Upper lobe of right lung (tissue), 1 donor: ENCODE results near the gene TEDC2. TPM values are rescaled to one million over a fixed set of nuclear protein-coding genes. Genes with fewer than 3 reads are reported as not detected.

Experiments used
- ATAC-seq: fragments of 200-7000 bp; cut with Tn5 transposase; one replicate; pipeline ENCODE4 v1.9.1; 2020; ENCODE audit warnings: mild to moderate bottlenecking, moderate library complexity
- DNase-seq: peaks from one replicate; pipeline ENCODE4 v3.0.0-alpha.2; 2020
- H3K27ac ChIP-seq: fragments of 200-600 bp; one replicate; pipeline ENCODE4 v1.8.0; 2022
- H3K27me3 ChIP-seq: fragments of 200-600 bp; one replicate; pipeline ENCODE4 v1.8.0; 2022; ENCODE audit warnings: mild to moderate bottlenecking
- H3K36me3 ChIP-seq: fragments of 200-600 bp; one replicate; pipeline ENCODE4 v1.8.0; 2022
- H3K4me1 ChIP-seq: fragments of 200-600 bp; one replicate; pipeline ENCODE4 v1.8.0; 2022
- H3K4me3 ChIP-seq: fragments of 200-600 bp; one replicate; pipeline ENCODE4 v1.8.0; 2022; ENCODE audit warnings: mild to moderate bottlenecking
- H3K9me3 ChIP-seq: fragments of 200-600 bp; one replicate; pipeline ENCODE4 v1.8.0; 2022
- CTCF ChIP-seq: fragments of 200-600 bp; IDR thresholded peaks from one replicate; pipeline ENCODE4 v1.8.0; 2022; ENCODE audit warnings: antibody characterized with exemption
- intact Hi-C: fragments of 100-400 bp; cut with DNase I; formaldehyde crosslinking; loops from one replicate; pipeline ENCODE4 v1.11.0; 2022
- total RNA-seq: library from RNA; stranded (reverse); fragmentation: NEBNext Ultra II Directional; extraction: Animal tissue kit (Norgen Biotek cat#: 25700); gene quantifications from one replicate; pipeline ENCODE4 v1.2.1, GENCODE V29; 2021
- donor health status: DM: no; HTN: yes; CAD: no; lungs with severe emphysema.

TEDC2 gene
- total RNA-seq, 1 donor from 2014 or later = not detected

- H3K27me3 ChIP-seq = no peaks in the 10 kb centered on the region
- H3K9me3 ChIP-seq = no peaks in the 10 kb centered on the region
- TF ChIP-seq CTCF = no peak
- no peak overlapping the region for H3K4me3 ChIP-seq
- peaks cover 15% of the 10 kb centered on the region for H3K36me3 ChIP-seq
- intact Hi-C loops = loop anchor here (10.0 kb wide), 1 partner anchor 160 kb away; no protein-coding TSS in a partner anchor
- H3K4me1 ChIP-seq = peaks cover 27% of the 10 kb centered on the region
- no peak overlapping the region for H3K27ac ChIP-seq
- DNase-seq (no peak), ATAC-seq (no peak)
Measured at GRCh38 chr16:2495041-2495440, 35.1 kb downstream of the TEDC2 start.

- intact Hi-C loops = loop anchor here (10.0 kb wide), 1 partner anchor 162 kb away; no protein-coding TSS in a partner anchor
- DNase-seq (peak; percentile 69), ATAC-seq (no peak)
- Histone ChIP-seq H3K4me1 (peaks cover 34% of the 10 kb centered on the region), H3K36me3 (peaks cover 12% of the 10 kb centered on the region), H3K27ac (no peak overlapping the region), H3K27me3 (no peaks in the 10 kb centered on the region), H3K4me3 (no peak overlapping the region), H3K9me3 (no peaks in the 10 kb centered on the region)
- TF ChIP-seq CTCF = no peak
Measured at GRCh38 chr16:2496223-2497115, 36.6 kb downstream of the TEDC2 start.

DNA sequence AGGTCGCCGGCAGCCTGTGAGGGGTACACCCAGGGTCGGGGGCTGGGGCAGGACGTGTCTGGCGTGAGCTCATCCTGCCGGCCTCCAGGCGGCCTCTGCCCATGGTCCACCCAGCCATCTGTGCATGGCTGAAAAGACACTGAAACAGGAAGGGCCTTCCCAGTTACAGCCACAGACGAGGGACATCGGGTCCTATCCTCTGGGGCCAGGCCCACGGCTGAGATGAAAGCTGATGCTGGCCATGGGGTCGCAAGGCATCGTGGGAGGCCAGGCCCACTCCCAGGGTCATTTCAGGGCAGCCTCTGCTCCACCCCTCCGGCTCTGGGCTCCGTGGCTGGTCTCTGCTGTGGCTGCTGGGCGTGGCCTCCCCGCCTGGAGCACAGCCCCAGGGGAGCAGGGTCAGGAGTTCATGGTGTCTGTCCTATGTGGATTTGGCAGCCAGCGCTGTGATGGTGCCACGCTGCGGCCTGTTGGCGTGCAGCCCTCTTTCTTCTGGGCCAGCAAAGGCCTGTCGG lies 37.3 kb downstream of the TEDC2 start:
- ATAC-seq (peak; percentile 23), DNase-seq (peak; percentile 83)
- Histone ChIP-seq H3K4me3 (no peak overlapping the region), H3K36me3 (peaks cover 12% of the 10 kb centered on the region), H3K27ac (peak overlapping the region; percentile 32), H3K9me3 (no peaks in the 10 kb centered on the region), H3K4me1 (peaks cover 37% of the 10 kb centered on the region), H3K27me3 (no peaks in the 10 kb centered on the region)
- TF ChIP-seq CTCF = no peak
- intact Hi-C loops = loop anchor here (10.0 kb wide), 1 partner anchor 162 kb away; no protein-coding TSS in a partner anchor

- H3K27me3 ChIP-seq = no peaks in the 10 kb centered on the region
- H3K9me3 ChIP-seq = no peaks in the 10 kb centered on the region
- H3K4me1 ChIP-seq = peaks cover 37% of the 10 kb centered on the region
- H3K36me3 ChIP-seq = peaks cover 12% of the 10 kb centered on the region
- no peak overlapping the region for H3K4me3 ChIP-seq
- H3K27ac ChIP-seq = peak overlapping the region; percentile 32
- no peak for TF ChIP-seq CTCF
- ATAC-seq (no peak), DNase-seq (no peak)
- intact Hi-C loops = loop anchor here (10.0 kb wide), 1 partner anchor 163 kb away; no protein-coding TSS in a partner anchor
Measured at GRCh38 chr16:2497695-2498484, 38.0 kb downstream of the TEDC2 start.

DNA sequence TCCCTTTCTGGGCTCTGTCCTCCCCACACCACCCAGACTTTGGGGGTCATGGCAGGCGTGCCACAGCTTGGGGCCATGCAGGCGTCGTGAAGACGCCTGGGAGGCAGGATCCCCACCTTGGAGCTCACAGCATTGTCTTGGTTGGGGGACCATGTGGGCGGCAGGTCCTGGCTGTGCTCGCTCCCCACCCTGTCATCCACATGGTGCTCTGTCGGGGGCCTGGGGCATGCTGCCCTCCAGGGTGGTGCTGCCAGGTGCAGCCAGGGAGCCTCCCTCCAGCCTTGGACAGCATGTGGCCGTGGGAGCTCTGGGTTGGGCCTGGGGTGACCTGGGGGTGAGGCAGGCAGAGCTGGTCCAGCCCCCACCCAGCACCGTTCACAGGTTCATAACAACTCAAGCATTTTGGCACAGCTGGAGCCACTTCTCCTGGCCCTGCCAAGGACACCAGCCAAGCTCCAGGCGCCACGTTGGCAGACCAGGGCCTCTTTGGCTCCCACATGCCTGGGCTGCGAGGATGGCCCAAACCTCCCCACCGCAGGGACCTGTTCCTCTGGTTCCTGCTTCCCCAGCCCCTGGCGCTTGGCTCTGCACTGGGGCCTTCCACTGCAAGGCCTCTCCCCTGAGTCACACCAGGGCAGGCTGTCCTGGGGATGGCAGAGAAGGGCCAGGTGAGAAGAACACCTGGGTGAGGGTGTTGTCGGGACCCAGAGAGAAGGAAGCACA lies 38.8 kb downstream of the TEDC2 start:
- ATAC-seq = peak; percentile 62
- intact Hi-C loops = loop anchor here (10.0 kb wide), 1 partner anchor 164 kb away; no protein-coding TSS in a partner anchor
- peaks cover 38% of the 10 kb centered on the region for H3K4me1 ChIP-seq

More for the DNA sequence above, 38.8 kb downstream of the TEDC2 start:
- Histone ChIP-seq H3K36me3 (peaks cover 12% of the 10 kb centered on the region), H3K27ac (no peak overlapping the region), H3K9me3 (no peaks in the 10 kb centered on the region), H3K27me3 (no peaks in the 10 kb centered on the region), H3K4me3 (no peak overlapping the region)
- peak; percentile 90 for DNase-seq
- no peak for TF ChIP-seq CTCF
